Germinal center (tissue), 1 donor: ENCODE data around the gene CFAP65.

Experiments used
- DNase-seq: peaks from one replicate; pipeline ENCODE4 v3.0.0; 2012; ENCODE audit warnings: mixed read lengths, low spot score

The CFAP65 gene

GRCh38 chr2:219030177-219030940, 11.0 kb downstream of the CFAP65 start:
- no peak for DNase-seq

DNA sequence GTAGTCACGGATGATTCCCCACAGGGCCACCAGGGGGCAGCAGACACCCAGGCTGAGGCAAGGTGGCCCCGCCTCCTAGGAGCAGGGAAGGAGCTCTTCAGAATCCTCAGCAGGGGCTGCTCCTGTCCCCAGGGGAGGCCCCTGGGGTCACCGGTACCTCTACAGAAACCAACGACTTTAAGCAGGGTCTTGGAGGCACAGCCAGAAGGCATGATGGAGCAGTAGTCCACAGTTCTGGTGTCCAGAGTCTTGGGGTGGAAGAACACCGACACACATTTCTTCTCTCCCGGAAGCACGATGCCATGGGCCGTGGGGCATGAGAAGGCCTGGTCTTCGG, 11.5 kb downstream of the CFAP65 start:
- peak; percentile 75 for DNase-seq

- DNase-seq = no peak
Measured at GRCh38 chr2:219028996-219029828, 12.1 kb downstream of the CFAP65 start.

DNA sequence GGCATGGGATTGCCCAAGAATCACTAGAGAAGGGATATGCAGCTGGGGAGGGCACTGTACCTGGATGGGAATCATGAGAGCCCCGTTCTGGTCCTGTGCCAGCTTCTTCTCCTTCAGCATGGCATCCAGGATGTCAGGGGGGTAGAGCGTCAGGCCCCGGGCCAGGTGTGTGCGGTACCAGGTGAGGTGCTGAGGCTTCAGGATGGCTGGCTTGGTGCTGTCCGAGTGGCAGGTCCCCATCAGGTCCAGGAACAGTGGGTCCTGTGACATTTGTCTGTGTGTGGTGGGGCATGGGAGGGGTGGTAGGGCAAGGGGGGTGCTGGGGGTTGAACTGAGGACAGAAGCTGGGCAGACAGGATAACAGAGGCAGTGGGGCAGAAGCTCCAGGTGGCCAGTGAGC, 13.2 kb downstream of the CFAP65 start:
- DNase-seq = no peak

GRCh38 chr2:219027511-219028055, 13.7 kb downstream of the CFAP65 start:
- no peak for DNase-seq

DNA sequence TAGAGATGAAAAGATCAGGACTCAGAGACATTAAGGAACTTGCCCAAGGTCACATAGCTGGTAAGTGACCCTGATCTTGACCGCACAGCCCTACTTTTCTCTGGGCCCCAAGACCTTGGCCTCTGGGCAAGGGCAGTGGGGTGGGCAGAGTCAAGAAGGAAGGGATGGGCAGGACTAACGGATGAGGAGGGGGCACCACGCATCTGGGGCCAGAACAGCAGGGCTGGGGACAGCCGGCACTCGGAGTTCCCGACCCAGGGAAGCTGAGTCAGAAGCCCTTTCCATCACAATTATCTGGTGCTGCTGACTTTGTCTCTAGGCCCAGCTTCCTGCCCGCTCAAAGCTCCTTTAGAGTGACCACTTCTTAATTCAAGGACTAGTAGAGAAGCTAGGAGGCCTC, 14.4 kb downstream of the CFAP65 start:
- DNase-seq = no peak

GRCh38 chr2:219025637-219026585, 15.4 kb downstream of the CFAP65 start:
- DNase-seq = no peak

DNA sequence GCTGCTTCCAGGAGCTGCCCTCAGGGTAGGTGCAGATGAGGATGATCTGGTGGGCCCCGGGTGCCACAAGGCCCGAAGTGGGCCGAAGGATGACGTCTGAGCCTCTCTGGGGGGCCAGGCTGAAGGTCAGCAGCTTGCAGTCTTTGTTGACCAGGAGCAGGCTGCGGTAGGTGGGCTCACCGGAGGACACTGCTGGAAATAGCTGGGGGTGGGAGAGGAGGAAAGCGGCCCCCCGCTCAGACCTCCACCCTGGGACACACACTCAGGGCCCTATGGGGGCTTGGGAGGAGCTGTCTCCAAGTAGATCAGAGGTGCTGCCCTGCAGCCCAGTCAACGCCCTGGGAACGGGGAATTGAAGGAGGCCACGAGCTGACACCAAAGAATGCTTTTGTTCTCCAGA, 17.3 kb downstream of the CFAP65 start:
- DNase-seq = no peak

GRCh38 chr2:219023045-219023605, 18.2 kb downstream of the CFAP65 start:
- DNase-seq = no peak

DNA sequence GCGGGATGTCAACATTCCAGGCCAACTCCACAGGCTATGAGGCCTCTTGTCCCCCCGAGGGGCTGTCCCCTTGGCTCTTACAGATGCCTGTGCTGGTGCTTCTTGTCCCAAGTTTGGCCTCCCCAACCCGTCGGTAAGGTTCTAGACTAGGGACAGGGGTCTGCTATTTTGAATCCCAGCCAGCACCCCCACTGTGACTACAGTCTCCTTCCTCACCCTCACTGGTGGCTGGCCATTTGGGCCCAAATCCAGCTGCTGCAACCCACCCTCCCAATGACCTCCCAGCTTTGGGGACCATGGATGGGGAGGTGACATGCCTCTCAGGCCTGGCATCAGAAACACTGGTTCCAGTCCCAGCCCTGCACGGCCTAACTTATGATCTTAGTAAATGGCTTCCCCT, 18.7 kb downstream of the CFAP65 start:
- DNase-seq = no peak

DNA sequence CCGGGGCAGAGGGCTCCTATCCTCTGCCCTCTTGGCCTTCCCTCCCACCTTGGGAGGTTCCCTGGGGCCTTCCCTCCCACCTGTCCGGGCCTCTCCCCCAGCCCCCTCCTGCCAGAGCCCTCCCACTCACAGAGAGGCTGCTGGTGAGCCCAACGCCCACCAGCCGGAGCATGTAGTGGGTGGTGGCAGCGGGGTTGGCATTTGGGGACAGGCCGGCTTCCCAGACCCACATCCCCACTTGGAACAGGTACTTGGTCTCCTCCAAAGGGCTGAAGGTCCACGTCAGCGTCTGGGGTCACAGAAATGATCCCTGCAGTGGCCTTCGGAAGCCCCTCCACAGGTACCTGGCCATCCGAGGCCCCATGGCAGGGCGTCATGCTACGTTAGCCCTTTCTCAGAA, 19.3 kb downstream of the CFAP65 start:
- DNase-seq = no peak

GRCh38 chr2:219021591-219021990, 19.7 kb downstream of the CFAP65 start:
- DNase-seq = no peak

DNA sequence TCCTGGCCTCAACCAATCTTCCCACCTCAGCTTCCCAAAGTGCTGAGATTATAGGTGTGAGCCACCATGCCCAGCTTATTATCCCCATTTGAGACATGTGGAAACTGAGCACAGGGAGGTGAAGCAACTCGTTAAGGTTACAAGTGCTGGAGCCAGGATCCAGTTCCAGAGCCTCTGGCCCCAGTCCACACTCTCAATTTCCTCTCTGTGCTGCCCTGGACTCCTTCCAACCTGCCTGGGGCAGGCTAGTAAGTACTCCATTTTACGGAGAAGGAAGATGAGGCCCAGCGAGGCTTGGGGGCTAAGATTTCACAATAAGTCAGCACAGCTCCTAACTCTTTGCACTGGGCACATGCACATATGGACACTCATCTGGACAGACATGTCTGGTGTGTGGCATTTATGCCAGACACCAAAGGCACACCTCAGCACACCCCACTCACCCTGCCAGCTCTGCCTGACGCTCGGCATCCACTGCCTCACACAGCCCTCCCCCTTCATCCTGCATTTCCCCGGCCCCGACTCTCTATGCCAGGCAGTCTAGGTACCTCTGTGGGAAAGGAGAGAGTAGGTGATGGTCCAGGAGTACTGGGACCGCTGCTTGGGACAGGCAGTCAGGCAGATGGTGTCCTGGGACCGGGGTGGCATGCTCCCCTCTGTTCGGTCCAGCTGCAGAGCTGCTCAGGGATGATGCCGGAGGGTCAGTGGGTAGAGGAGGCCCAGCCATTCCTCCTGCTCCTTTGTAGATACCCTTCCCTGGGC, 20.5 kb downstream of the CFAP65 start:
- no peak for DNase-seq

DNA sequence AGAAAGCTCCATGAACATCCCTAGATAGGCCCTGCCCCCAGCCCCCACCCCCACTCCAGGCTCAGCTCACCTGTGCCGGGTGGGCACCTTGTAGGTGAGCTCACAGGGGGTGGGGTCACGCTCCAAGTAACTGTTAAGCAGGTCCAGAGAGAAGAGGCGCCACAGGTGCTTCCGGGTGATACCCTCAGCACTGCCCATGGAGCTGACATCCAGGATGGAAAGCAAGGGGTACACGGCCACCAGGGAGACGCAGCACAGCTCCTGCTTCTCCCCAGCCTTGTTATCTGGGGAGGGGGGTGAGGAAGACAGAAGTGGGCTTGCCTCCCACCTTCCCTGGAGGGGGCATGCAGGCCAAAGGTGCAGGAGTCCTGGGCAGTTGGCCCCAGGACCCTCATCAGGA, 21.9 kb downstream of the CFAP65 start:
- no peak for DNase-seq

GRCh38 chr2:219018726-219019125, 22.6 kb downstream of the CFAP65 start:
- DNase-seq = no peak

- no peak for DNase-seq
Measured at GRCh38 chr2:219018286-219018685, 23.0 kb downstream of the CFAP65 start.

GRCh38 chr2:219017201-219017931, 23.9 kb downstream of the CFAP65 start:
- no peak for DNase-seq

- DNase-seq = no peak
Measured at GRCh38 chr2:219016721-219017120, 24.6 kb downstream of the CFAP65 start.

DNA sequence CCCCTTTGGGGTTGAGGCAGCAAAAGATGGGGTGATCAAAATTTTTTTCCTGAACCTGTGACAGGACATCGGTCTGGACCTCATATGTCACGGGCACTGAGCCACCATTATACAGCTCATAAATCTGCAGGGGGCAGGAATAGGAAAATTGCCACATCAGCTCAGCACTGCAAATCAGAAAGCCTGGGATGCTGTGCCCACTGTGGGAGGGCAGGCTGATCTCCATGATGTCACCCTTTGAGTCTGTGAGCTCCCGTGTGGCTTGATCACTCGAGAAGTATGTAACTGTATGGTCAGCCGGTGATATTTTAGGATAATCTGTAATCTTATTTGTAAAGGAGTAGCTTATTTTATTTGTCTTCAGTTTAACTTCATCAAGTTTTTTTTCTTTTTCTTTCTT, 30.4 kb downstream of the CFAP65 start:
- no peak for DNase-seq

DNA sequence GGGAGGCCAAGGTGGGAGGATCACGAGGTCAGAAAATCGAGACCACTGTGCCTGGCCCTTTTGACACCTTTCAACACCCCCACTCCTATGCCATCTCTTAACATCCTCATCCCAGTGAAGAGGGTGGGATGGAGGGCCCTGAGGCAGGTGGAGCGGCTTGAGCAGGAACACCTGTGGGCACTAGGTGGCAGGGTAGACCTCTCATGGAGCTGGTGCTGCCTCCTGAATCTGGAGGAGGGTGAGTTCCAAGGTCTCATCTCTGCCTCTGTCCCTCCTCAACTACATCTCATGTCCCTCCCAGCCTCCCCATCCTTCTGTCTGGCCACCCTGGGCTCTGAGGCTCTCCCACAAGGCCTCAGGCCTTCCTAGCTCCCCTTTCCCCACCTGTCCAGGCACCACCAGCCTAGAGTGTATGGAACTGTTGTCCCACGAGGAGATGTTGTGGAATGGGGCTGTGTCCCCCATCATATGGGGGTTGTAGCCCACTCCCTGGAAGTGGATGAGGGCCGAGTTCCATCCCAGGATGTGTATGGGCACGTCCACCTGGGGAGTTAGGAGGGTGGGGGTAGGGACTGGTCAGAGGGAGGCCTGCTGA, 31.1 kb downstream of the CFAP65 start:
- peak; percentile 61 for DNase-seq
